T-helper 1 cell treated with Interleukin-12 subunit alpha and Interleukin-12 subunit beta and Interleukin-4 antibody, amounts not matched to agents 30 μg/mL and 1 μg/mL, for 36 hours (primary cell): ENCODE measurements around the gene PTPN21.
"Not testable (repeated sequence)": the region's sequence is repeated elsewhere in the genome, so short reads cannot be mapped to it uniquely, and the experiment has no call there.

ENCODE experiments used
- H3K27ac Mint-ChIP-seq: one replicate; pipeline ENCODE4 v1.8.0; 2021; ENCODE audit warnings: mild to moderate bottlenecking, mixed read lengths
- H3K27me3 Mint-ChIP-seq: one replicate; pipeline ENCODE4 v1.8.0; 2021; ENCODE audit warnings: low read depth, mixed read lengths
- H3K36me3 Mint-ChIP-seq: one replicate; pipeline ENCODE4 v1.8.0; 2021; ENCODE audit warnings: low read depth, mixed read lengths
- H3K4me1 Mint-ChIP-seq: one replicate; pipeline ENCODE4 v1.8.0; 2021; ENCODE audit warnings: low read depth, mixed read lengths
- H3K4me3 Mint-ChIP-seq: one replicate; pipeline ENCODE4 v1.8.0; 2021; ENCODE audit warnings: mild to moderate bottlenecking, moderate library complexity, mixed read lengths
- H3K9me3 Mint-ChIP-seq: one replicate; pipeline ENCODE4 v1.8.0; 2021; ENCODE audit warnings: mixed read lengths

PTPN21 gene

GRCh38 chr14:88542857-88543795 is 11.7 kb downstream of the PTPN21 start:
- Mint-ChIP-seq H3K27ac (no peak overlapping the region), H3K36me3 (no peaks in the 10 kb centered on the region), H3K4me1 (no peaks in the 10 kb centered on the region), H3K9me3 (no peaks in the 10 kb centered on the region), H3K4me3 (no peak overlapping the region), H3K27me3 (peaks cover 6% of the 10 kb centered on the region)

GRCh38 chr14:88541324-88541723 is 13.5 kb downstream of the PTPN21 start:
- Mint-ChIP-seq H3K4me3 (no peak overlapping the region), H3K4me1 (no peaks in the 10 kb centered on the region), H3K27me3 (peaks cover 8% of the 10 kb centered on the region), H3K27ac (no peak overlapping the region), H3K36me3 (no peaks in the 10 kb centered on the region), H3K9me3 (no peaks in the 10 kb centered on the region)

DNA sequence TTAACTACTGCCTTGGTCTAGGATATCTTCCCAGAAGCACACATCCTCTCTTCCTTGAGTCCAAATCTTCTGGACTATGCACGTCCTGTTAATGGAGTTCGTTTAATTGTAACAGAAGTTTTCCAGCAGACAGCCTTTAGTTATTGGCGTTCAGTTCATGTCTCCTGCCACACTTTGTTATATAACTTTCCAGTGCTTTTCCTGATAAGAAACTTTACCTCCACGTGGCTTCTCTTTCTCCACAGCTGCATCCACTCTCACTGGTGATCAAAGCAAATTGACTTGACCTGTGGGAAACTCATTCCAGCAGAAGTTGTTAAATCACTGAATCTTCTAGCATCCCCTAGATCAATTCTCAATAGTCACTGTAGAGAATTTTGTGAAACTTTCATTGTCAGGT is 19.0 kb downstream of the PTPN21 start:
- H3K27me3 Mint-ChIP-seq: peaks cover 16% of the 10 kb centered on the region
- no peaks in the 10 kb centered on the region for H3K9me3 Mint-ChIP-seq
- no peak overlapping the region for H3K4me3 Mint-ChIP-seq
- no peaks in the 10 kb centered on the region for H3K4me1 Mint-ChIP-seq
- H3K27ac Mint-ChIP-seq: no peak overlapping the region
- no peaks in the 10 kb centered on the region for H3K36me3 Mint-ChIP-seq

- Mint-ChIP-seq H3K27me3 (peaks cover 22% of the 10 kb centered on the region), H3K4me1 (no peaks in the 10 kb centered on the region), H3K9me3 (no peaks in the 10 kb centered on the region), H3K4me3 (no peak overlapping the region), H3K27ac (no peak overlapping the region), H3K36me3 (no peaks in the 10 kb centered on the region)
Observed at GRCh38 chr14:88535149-88535548, 19.7 kb downstream of the PTPN21 start.

DNA sequence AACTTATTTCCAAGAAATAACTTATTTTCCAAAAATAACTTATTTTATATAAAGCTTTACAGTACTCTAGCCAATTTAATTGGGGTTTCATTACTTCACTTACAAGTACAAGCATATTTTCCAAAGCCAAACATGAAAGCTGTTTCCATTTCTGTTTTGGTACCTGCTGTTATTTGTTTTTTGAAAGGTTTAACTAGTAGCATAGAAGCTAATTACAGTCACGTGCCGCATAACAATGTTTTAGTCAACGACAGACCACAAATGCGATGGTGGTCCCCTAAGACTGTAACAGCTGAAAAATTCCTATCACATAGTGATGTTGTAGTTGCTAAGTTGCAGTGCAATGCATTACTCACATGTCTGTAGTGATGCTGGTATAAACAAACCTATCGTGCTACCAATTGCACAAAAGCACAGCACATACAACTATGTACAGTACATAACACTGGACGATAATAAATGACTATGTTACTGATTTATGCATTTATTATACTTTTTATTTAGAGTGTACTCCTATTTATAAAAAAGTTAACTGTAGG is 21.7 kb downstream of the PTPN21 start:
- H3K36me3 Mint-ChIP-seq: no peaks in the 10 kb centered on the region
- peaks cover 18% of the 10 kb centered on the region for H3K27me3 Mint-ChIP-seq
- H3K27ac Mint-ChIP-seq: no peak overlapping the region
- no peak overlapping the region for H3K4me3 Mint-ChIP-seq
- H3K9me3 Mint-ChIP-seq: no peaks in the 10 kb centered on the region
- H3K4me1 Mint-ChIP-seq: no peaks in the 10 kb centered on the region

GRCh38 chr14:88529889-88530288 is 24.9 kb downstream of the PTPN21 start:
- not testable (repeated sequence) for H3K4me3 Mint-ChIP-seq, H3K4me1 Mint-ChIP-seq, H3K27ac Mint-ChIP-seq, H3K9me3 Mint-ChIP-seq, H3K36me3 Mint-ChIP-seq
- peaks cover 19% of the 10 kb centered on the region for H3K27me3 Mint-ChIP-seq

GRCh38 chr14:88522393-88522792 is 32.4 kb downstream of the PTPN21 start:
- H3K9me3 Mint-ChIP-seq: no peaks in the 10 kb centered on the region
- no peak overlapping the region for H3K27ac Mint-ChIP-seq
- no peaks in the 10 kb centered on the region for H3K4me1 Mint-ChIP-seq
- no peaks in the 10 kb centered on the region for H3K36me3 Mint-ChIP-seq
- peaks cover 7% of the 10 kb centered on the region for H3K27me3 Mint-ChIP-seq
- H3K4me3 Mint-ChIP-seq: no peak overlapping the region

DNA sequence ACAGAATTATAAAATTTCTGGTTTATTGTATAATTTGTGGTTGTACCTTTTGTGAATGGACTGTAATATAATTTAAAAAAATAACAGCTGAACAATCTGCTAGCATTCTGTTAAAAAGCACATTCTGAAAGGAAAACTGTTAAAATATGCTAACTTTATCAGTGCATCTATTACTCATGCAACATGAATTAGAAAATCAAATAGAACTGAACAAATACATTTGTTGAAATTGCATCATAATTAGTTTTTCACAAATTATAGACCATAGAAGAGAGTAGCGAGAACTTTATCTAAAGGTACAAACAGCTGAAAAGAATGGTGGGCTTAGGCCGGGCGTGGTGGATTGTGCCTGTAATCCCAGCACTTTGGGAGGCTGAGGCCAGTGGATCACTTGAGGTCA is 33.0 kb downstream of the PTPN21 start:
- Mint-ChIP-seq H3K4me3 (no peak overlapping the region), H3K36me3 (no peaks in the 10 kb centered on the region), H3K4me1 (no peaks in the 10 kb centered on the region), H3K27ac (no peak overlapping the region), H3K9me3 (no peaks in the 10 kb centered on the region), H3K27me3 (peaks cover 4% of the 10 kb centered on the region)

GRCh38 chr14:88519907-88520306 is 34.9 kb downstream of the PTPN21 start:
- H3K9me3 Mint-ChIP-seq: no peaks in the 10 kb centered on the region
- peaks cover 14% of the 10 kb centered on the region for H3K27me3 Mint-ChIP-seq
- no peak overlapping the region for H3K27ac Mint-ChIP-seq

GRCh38 chr14:88518592-88519512 is 36.0 kb downstream of the PTPN21 start:
- H3K4me1 Mint-ChIP-seq: no peaks in the 10 kb centered on the region
- no peak overlapping the region for H3K4me3 Mint-ChIP-seq
- no peaks in the 10 kb centered on the region for H3K36me3 Mint-ChIP-seq
- peaks cover 18% of the 10 kb centered on the region for H3K27me3 Mint-ChIP-seq
- no peaks in the 10 kb centered on the region for H3K9me3 Mint-ChIP-seq
- no peak overlapping the region for H3K27ac Mint-ChIP-seq

More at GRCh38 chr14:88519907-88520306, 34.9 kb downstream of the PTPN21 start:
- Mint-ChIP-seq H3K36me3 (no peaks in the 10 kb centered on the region), H3K4me1 (no peaks in the 10 kb centered on the region), H3K4me3 (no peak overlapping the region)

- no peak overlapping the region for H3K27ac Mint-ChIP-seq
- H3K9me3 Mint-ChIP-seq: no peaks in the 10 kb centered on the region
- H3K4me1 Mint-ChIP-seq: no peaks in the 10 kb centered on the region
- H3K27me3 Mint-ChIP-seq: peaks cover 15% of the 10 kb centered on the region
- H3K4me3 Mint-ChIP-seq: no peak overlapping the region
- H3K36me3 Mint-ChIP-seq: no peaks in the 10 kb centered on the region
Observed at GRCh38 chr14:88516861-88517357, 37.9 kb downstream of the PTPN21 start.

DNA sequence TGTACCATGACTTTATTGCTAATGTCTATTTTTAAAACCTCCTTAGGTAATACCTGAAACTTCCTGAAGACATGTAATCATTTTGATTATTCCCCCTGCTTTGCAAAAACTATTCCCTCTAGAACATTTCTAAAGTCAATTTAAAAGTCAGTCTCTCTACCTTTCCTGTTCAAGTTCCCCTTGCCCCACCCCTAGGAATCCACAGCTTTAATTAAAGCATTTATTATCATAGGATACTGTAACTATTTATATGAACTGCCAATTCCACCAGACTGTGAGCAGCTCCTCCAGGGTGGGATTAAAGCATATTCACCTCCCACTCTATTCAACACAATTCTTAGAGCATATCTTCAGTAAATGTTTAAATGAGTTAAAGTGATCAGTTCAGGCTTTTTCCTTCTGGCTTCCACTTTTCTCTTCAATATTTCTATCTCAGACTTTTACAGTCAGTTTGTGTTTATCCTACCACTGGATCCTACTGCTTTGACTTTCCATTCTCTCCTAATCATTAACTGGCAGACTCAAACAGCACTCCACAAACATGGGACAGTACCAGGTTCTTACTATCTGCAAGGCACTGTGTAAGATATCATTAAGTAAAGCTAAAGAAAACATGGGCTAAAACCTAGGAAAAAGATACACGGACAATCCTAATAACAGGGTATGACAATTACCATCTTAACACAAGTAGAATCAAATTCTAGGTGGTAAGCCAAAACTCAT is 39.1 kb downstream of the PTPN21 start:
- Mint-ChIP-seq H3K27me3 (peaks cover 15% of the 10 kb centered on the region), H3K9me3 (no peaks in the 10 kb centered on the region), H3K4me3 (no peak overlapping the region), H3K4me1 (no peaks in the 10 kb centered on the region), H3K36me3 (no peaks in the 10 kb centered on the region), H3K27ac (no peak overlapping the region)

DNA sequence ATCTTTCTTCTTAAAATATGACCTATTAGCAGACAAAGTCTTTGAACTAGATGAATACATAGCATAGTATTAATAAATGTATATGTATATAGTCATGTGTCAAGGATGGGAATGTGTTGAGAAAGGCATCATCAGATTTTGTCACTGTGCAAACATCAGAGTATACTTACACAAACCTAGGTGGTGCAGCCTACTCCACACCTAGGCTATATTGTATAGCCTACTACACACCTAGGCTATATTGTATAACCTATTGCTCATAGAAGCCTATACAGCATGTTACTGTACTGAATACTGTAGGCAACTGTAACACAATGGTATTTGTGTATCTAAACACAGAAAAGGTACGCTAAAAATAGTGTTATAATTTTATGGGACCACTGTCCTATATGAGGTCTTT is 47.6 kb downstream of the PTPN21 start:
- no peaks in the 10 kb centered on the region for H3K27me3 Mint-ChIP-seq
- H3K27ac Mint-ChIP-seq: no peak overlapping the region
- no peaks in the 10 kb centered on the region for H3K9me3 Mint-ChIP-seq
- H3K36me3 Mint-ChIP-seq: no peaks in the 10 kb centered on the region
- no peak overlapping the region for H3K4me3 Mint-ChIP-seq
- H3K4me1 Mint-ChIP-seq: no peaks in the 10 kb centered on the region

DNA sequence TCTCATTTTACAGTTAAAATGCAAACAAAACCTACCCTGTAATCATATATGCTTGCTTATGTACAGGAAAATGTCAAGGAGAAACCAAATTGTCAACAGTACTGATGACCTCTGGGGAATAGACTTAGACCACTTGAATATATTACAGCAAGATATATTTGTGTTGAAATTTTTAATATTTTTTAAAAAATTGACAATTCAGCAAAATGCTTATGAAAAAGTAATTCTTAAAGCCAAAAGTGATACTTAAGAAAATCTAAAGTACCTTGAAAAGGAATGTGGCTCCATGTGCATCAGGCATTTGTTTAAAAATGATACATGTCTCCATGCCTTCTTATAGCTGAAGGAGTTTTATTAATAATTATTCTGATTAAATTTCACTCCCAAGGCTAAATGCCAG is 49.2 kb downstream of the PTPN21 start:
- no peaks in the 10 kb centered on the region for H3K4me1 Mint-ChIP-seq
- H3K9me3 Mint-ChIP-seq: no peaks in the 10 kb centered on the region
- H3K36me3 Mint-ChIP-seq: no peaks in the 10 kb centered on the region
- H3K4me3 Mint-ChIP-seq: no peak overlapping the region
- no peaks in the 10 kb centered on the region for H3K27me3 Mint-ChIP-seq
- H3K27ac Mint-ChIP-seq: no peak overlapping the region
